Pulmonary artery endothelial cell (primary cell): Measurements from ENCODE around the gene MARF1. TPM values are rescaled to one million over a fixed set of nuclear protein-coding genes. Genes with fewer than 3 reads are reported as not detected.

Experiments
- total RNA-seq: library from RNA; depleted of rRNA; stranded (reverse); fragments of >200 nt; gene quantifications from 2 replicates; pipeline ENCODE4 v1.2.3, GENCODE V29; 2014

Gene MARF1
- total RNA-seq, 1 donor from 2014 or later, result 11.2 TPM

Other genes with a start within 250 kb of the MARF1 start
- 0.33 and 0.39 TPM in 2 replicates for gene MPV17L, start 247.4 kb downstream of the MARF1 start, total RNA-seq
- 22.4 TPM in 2 replicates for gene BMERB1, start 208.6 kb downstream of the MARF1 start, total RNA-seq
- 49.8 and 74.5 TPM in 2 replicates for gene NDE1, start 7.1 kb upstream of the MARF1 start, total RNA-seq
- gene MYH11, start 213.9 kb upstream of the MARF1 start, total RNA-seq, result not detected in 2 replicates
- gene CEP20, start 245.4 kb upstream of the MARF1 start, total RNA-seq, result 27.5 and 30.5 TPM in 2 replicates